Calu3 (cell line): ENCODE results near the gene CYP19A1. TPM values are rescaled to one million over a fixed set of nuclear protein-coding genes. Genes with fewer than 3 reads are reported as not detected.
"Not testable (repeated sequence)": the region's sequence is repeated elsewhere in the genome, so short reads cannot be mapped to it uniquely, and the experiment has no call there.

Experiments used
- BruUV-seq: library from RNA; stranded (reverse); fragments of 400-500 nt; replicated peaks from 2 replicates; lab custom pipeline; 2021; lab: Mats Ljungman, UMichigan
- CTCF ChIA-PET: fragments of 300-600 bp; sonication (Branson Sonifier 250); formaldehyde crosslinking; loops from one replicate; lab custom pipeline; 2022; ENCODE audit warnings: antibody characterized with exemption; lab: Charles Lee
- DNase-seq: peaks from one replicate; pipeline ENCODE4 v3.0.0; 2022
- H3K27ac Mint-ChIP-seq: one replicate; pipeline ENCODE4 v1.8.0; 2022; ENCODE audit warnings: mixed read lengths; ENCODE audit not compliant: unreplicated experiment
- H3K27me3 Mint-ChIP-seq: one replicate; pipeline ENCODE4 v1.8.0; 2022; ENCODE audit warnings: mixed read lengths; ENCODE audit not compliant: unreplicated experiment
- H3K36me3 Mint-ChIP-seq: one replicate; pipeline ENCODE4 v1.8.0; 2022; ENCODE audit warnings: mild to moderate bottlenecking, moderate library complexity, mixed read lengths; ENCODE audit not compliant: insufficient read depth, unreplicated experiment
- H3K4me1 Mint-ChIP-seq: one replicate; pipeline ENCODE4 v1.8.0; 2022; ENCODE audit warnings: mild to moderate bottlenecking, low read depth, mixed read lengths; ENCODE audit not compliant: unreplicated experiment
- H3K4me3 Mint-ChIP-seq: one replicate; pipeline ENCODE4 v1.8.0; 2022; ENCODE audit warnings: mild to moderate bottlenecking, low read depth, moderate library complexity, mixed read lengths; ENCODE audit not compliant: unreplicated experiment
- H3K9me3 Mint-ChIP-seq: one replicate; pipeline ENCODE4 v1.8.0; 2022; ENCODE audit warnings: low read depth, mixed read lengths; ENCODE audit not compliant: unreplicated experiment
- intact Hi-C: fragments of 100-400 bp; cut with micrococcal nuclease; formaldehyde crosslinking; loops from one replicate; pipeline ENCODE4 v1.10.0; 2022; ENCODE audit not compliant: unreplicated experiment
- total RNA-seq: library from RNA; stranded (reverse); gene quantifications from 2 replicates; pipeline ENCODE4 v1.2.3, GENCODE V29; 2022
- TF ChIP-seq, protein P1 (sequence below): fragments of 200-600 bp; IDR thresholded peaks from one replicate; pipeline ENCODE4 v1.8.0; 2022; ENCODE audit warnings: antibody characterized with exemption; ENCODE audit not compliant: unreplicated experiment

The CYP19A1 gene
- total RNA-seq, 1 experiment from 2014 or later: not detected

DNA sequence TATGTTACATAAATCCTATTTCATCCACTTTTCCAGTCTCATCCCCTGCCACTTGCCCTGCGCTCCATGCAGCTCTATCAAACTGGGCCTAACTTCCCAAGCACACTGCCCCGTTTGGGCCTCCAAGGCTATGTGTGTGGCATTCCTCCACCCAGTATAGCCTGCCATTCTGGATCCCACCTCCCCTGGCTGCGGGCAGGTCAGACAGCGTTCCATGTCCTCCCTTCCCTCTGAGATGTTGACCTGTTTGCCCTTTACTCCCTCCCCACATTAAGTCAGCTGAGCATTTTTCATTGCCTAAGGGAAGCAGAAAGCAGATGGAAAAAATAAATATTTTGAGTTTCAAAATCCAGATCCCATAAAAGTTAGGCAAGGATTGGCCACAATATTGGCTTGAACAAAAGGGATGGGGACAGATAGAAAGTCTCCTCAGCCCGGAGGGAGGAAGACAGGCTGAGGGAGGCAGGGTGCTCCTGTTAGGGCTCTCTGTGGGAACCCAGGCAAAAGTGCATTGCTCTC, 73.3 kb downstream of the CYP19A1 start:
- intact Hi-C loops: no loop called here
- CTCF ChIA-PET: interaction anchor here (1.3 kb wide), 1 partner anchor 28 kb away, joined by 6 read pairs; no protein-coding TSS in a partner anchor

DNA sequence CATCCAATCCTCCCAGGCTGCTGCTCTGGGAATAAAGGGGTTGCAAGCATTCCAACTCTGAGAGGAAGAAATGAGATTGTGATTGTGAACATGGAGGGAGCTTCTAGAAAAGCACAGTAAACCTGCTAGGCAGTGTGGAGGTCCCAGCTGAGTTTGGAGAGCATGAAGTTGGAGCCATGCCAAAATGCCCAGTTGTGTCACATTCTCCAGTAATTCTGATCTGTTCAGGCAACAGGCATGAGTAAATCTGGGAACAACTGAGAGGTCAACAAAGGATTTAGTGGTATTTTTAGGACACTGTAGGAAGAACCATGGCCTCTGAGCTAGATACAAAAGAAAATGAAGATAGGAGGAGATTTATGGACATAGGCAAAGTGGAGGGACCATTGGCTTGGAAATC, 74.7 kb downstream of the CYP19A1 start:
- Mint-ChIP-seq H3K36me3 (no peaks in the 10 kb centered on the region), H3K4me3 (no peak overlapping the region), H3K4me1 (peaks cover 8% of the 10 kb centered on the region), H3K27me3 (no peaks in the 10 kb centered on the region), H3K9me3 (no peaks in the 10 kb centered on the region), H3K27ac (no peak overlapping the region)
- no peak for DNase-seq
- CTCF ChIA-PET: interaction anchor here (0.5 kb wide), 1 partner anchor 90 kb away, joined by 4 read pairs; no protein-coding TSS in a partner anchor
- no TSS peak for BruUV-seq
- TF ChIP-seq, protein P1, sequence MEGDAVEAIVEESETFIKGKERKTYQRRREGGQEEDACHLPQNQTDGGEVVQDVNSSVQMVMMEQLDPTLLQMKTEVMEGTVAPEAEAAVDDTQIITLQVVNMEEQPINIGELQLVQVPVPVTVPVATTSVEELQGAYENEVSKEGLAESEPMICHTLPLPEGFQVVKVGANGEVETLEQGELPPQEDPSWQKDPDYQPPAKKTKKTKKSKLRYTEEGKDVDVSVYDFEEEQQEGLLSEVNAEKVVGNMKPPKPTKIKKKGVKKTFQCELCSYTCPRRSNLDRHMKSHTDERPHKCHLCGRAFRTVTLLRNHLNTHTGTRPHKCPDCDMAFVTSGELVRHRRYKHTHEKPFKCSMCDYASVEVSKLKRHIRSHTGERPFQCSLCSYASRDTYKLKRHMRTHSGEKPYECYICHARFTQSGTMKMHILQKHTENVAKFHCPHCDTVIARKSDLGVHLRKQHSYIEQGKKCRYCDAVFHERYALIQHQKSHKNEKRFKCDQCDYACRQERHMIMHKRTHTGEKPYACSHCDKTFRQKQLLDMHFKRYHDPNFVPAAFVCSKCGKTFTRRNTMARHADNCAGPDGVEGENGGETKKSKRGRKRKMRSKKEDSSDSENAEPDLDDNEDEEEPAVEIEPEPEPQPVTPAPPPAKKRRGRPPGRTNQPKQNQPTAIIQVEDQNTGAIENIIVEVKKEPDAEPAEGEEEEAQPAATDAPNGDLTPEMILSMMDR: no peak
- intact Hi-C loops: no loop called here

More for the DNA sequence above, 73.3 kb downstream of the CYP19A1 start:
- Mint-ChIP-seq H3K9me3 (no peaks in the 10 kb centered on the region), H3K36me3 (no peaks in the 10 kb centered on the region), H3K4me1 (peaks cover 8% of the 10 kb centered on the region), H3K27me3 (no peaks in the 10 kb centered on the region), H3K27ac (no peak overlapping the region), H3K4me3 (no peak overlapping the region)
- DNase-seq: no peak
- no TSS peak for BruUV-seq
- TF ChIP-seq, protein P1: no peak

DNA sequence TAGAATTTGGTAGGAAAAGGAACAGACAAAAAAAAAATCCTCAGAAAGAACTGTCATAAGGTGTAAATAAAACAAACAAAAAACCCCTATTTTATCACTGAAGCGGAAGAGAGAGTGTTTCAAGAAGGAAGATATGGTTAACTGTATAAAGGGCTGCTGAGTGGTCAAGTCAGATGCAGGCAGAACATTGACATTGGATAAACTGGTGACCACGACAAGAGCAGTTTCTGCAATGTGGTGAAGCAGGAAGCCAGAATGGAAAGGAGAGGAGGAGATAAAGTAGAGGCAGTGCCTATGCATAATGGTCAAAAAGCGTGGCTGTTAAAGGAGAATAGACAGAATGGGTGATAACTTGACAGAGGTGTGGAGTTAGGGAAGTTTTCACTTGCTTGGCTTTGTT, 75.3 kb downstream of the CYP19A1 start:
- Mint-ChIP-seq H3K36me3 (no peaks in the 10 kb centered on the region), H3K9me3 (no peaks in the 10 kb centered on the region), H3K4me3 (no peak overlapping the region), H3K27me3 (no peaks in the 10 kb centered on the region), H3K4me1 (peaks cover 4% of the 10 kb centered on the region), H3K27ac (no peak overlapping the region)
- BruUV-seq: no TSS peak
- CTCF ChIA-PET: no interaction called here
- DNase-seq: no peak
- TF ChIP-seq, protein P1: no peak
- intact Hi-C loops: no loop called here

DNA sequence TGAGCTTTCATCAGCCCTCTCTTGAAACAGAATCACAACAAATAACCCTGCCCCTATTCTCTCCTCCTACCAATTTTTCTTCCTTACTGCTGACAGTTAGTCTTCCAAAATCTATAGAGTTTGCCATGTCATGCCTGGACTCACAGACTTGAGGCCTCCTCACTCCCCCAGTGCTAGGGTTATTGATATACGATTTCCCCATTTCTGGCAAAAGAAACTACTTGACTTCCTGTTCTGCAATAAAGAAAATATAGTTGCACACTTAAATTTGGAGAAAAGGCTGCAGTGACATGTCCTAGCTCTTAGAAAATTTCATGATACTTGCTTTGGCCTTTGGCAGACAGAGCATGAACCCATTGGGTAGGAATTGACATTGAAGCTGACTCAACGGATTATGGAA, 75.9 kb downstream of the CYP19A1 start:
- no TSS peak for BruUV-seq
- H3K36me3 Mint-ChIP-seq: no peaks in the 10 kb centered on the region
- no peak overlapping the region for H3K27ac Mint-ChIP-seq
- H3K4me1 Mint-ChIP-seq: no peaks in the 10 kb centered on the region
- no peak for DNase-seq
- no peak overlapping the region for H3K4me3 Mint-ChIP-seq
- TF ChIP-seq, protein P1: no peak
- intact Hi-C loops: no loop called here
- no peaks in the 10 kb centered on the region for H3K9me3 Mint-ChIP-seq
- CTCF ChIA-PET: no interaction called here
- no peaks in the 10 kb centered on the region for H3K27me3 Mint-ChIP-seq

DNA sequence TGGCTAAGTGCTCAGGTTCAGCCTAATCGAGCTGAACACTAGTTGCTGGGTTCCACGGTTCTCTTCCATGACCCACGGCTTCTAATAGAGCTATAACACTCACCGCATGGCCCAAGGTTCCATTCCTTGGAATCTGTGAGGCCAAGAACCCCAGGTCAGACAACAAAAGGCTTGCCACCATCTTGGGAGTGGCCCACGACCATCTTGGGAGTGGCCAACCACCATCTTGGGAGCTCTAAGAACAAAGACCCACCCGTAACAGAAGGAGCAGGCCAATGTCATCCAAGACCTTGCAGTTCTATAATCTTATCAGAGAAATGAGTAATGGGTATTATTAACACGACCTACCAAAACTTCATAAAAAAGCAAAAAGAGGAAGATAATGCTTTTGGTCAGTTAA, 77.3 kb downstream of the CYP19A1 start:
- H3K4me1 Mint-ChIP-seq, CTCF ChIA-PET, H3K27ac Mint-ChIP-seq, H3K9me3 Mint-ChIP-seq, DNase-seq, H3K27me3 Mint-ChIP-seq, H3K4me3 Mint-ChIP-seq, BruUV-seq, H3K36me3 Mint-ChIP-seq, intact Hi-C loops: not testable (repeated sequence)
